Endothelial cell (in vitro differentiated cells): ENCODE data around the gene UTF1. TPM values are rescaled to one million over a fixed set of nuclear protein-coding genes. Genes with fewer than 3 reads are reported as not detected.

Experiments
- DNase-seq: peaks from one replicate; pipeline ENCODE4 v3.0.0; 2021; ENCODE audit warnings: low spot score
- H3K27ac Mint-ChIP-seq: one replicate; pipeline ENCODE4 v1.8.0; 2021; ENCODE audit warnings: mixed read lengths, inconsistent platforms; ENCODE audit not compliant: unreplicated experiment
- H3K27me3 Mint-ChIP-seq: one replicate; pipeline ENCODE4 v1.8.0; 2021; ENCODE audit warnings: mild to moderate bottlenecking, moderate library complexity, mixed read lengths, inconsistent platforms; ENCODE audit not compliant: unreplicated experiment
- H3K36me3 Mint-ChIP-seq: one replicate; pipeline ENCODE4 v1.8.0; 2021; ENCODE audit warnings: mild to moderate bottlenecking, low read depth, mixed read lengths, inconsistent platforms; ENCODE audit not compliant: unreplicated experiment
- H3K4me1 Mint-ChIP-seq: one replicate; pipeline ENCODE4 v1.8.0; 2021; ENCODE audit warnings: mild to moderate bottlenecking, mixed read lengths, inconsistent platforms; ENCODE audit not compliant: unreplicated experiment
- H3K4me3 Mint-ChIP-seq: one replicate; pipeline ENCODE4 v1.8.0; 2021; ENCODE audit warnings: mild to moderate bottlenecking, mixed read lengths, inconsistent platforms; ENCODE audit not compliant: unreplicated experiment
- H3K9me3 Mint-ChIP-seq: one replicate; pipeline ENCODE4 v1.8.0; 2021; ENCODE audit warnings: mixed read lengths, inconsistent platforms; ENCODE audit not compliant: unreplicated experiment
- total RNA-seq: library from RNA; stranded (reverse); fragmentation: NEBNext Ultra II Directional; extraction: Animal tissue kit (Norgen Biotek cat#: 25700); gene quantifications from one replicate; pipeline ENCODE4 v1.2.1, GENCODE V29; 2021; ENCODE audit not compliant: unreplicated experiment
- TF ChIP-seq, protein P1 (sequence below): fragments of 200-600 bp; sonication (generic); IDR thresholded peaks from one replicate; pipeline ENCODE4 v1.5.0; 2021; ENCODE audit warnings: antibody characterized with exemption; ENCODE audit not compliant: unreplicated experiment

Gene UTF1
- total RNA-seq, 1 donor from 2014 or later, result 0.38 TPM

DNA sequence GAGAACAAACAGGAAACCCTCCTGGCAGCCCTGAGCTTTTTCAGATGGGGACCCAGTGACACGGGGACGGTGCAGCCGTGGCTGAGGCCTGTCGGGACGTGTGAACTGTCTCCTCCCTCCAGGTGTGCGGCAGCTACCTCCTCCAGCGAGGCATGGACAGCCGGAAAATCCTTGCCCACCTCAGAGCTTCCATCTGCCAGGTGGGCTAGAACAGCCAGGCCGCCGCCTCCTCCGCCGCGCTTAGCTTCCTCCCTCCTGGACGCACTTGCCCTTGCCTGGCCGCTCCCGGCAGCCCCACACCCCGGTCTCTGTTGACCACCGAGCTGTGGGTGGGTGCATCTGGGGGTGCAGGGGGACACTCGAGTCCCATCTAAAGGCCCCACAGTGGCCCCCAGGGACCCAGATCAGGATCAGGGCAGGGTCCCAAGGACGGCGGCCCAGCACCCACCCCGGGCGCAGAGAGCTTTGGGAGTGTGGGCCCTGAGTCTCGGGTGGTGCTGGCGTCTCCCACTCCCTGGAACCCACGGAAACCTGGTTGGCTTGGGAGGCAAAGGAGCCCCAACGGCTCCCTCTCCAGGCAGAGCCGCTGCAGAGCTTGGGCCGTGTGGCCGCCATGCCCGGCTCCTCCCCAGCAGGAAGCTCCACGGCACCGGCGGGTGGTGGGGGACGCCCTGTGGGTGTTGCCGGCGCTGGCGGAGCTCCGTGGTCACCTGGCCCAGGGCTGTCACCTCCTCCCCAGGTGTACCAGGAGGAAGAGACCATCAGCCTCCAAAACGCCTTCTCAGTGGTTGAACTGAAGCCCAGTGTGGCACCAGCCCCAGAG lies 32.9 kb upstream of the UTF1 start:
- H3K9me3 Mint-ChIP-seq, result no peaks in the 10 kb centered on the region
- peaks cover 13% of the 10 kb centered on the region for H3K27me3 Mint-ChIP-seq
- no peaks in the 10 kb centered on the region for H3K4me1 Mint-ChIP-seq
- no peak overlapping the region for H3K27ac Mint-ChIP-seq
- DNase-seq, result no peak
- TF ChIP-seq, protein P1, sequence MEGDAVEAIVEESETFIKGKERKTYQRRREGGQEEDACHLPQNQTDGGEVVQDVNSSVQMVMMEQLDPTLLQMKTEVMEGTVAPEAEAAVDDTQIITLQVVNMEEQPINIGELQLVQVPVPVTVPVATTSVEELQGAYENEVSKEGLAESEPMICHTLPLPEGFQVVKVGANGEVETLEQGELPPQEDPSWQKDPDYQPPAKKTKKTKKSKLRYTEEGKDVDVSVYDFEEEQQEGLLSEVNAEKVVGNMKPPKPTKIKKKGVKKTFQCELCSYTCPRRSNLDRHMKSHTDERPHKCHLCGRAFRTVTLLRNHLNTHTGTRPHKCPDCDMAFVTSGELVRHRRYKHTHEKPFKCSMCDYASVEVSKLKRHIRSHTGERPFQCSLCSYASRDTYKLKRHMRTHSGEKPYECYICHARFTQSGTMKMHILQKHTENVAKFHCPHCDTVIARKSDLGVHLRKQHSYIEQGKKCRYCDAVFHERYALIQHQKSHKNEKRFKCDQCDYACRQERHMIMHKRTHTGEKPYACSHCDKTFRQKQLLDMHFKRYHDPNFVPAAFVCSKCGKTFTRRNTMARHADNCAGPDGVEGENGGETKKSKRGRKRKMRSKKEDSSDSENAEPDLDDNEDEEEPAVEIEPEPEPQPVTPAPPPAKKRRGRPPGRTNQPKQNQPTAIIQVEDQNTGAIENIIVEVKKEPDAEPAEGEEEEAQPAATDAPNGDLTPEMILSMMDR, result no peak
- H3K36me3 Mint-ChIP-seq, result peaks cover 5% of the 10 kb centered on the region
- no peak overlapping the region for H3K4me3 Mint-ChIP-seq

DNA sequence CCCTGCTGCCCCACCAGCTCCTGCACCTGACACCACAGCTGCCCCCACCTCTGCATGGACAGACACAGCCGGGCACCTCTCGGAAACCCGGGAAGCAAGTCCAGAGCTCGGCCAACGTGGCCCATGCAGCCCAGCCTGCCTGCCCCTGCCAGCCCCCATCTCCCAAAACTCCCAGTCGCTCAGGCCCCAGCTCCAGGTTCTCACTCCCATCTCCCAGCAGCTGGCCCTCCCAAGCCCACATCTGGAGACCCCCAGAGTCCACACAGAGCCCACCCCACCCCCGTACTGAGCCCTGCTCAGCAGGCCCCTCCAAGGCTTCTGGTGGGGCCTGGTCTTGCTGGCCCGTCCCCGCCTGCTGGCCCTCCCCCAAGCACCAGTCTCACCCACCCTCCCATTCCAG lies 32.2 kb upstream of the UTF1 start:
- peaks cover 5% of the 10 kb centered on the region for H3K36me3 Mint-ChIP-seq
- no peak overlapping the region for H3K4me3 Mint-ChIP-seq
- no peaks in the 10 kb centered on the region for H3K4me1 Mint-ChIP-seq
- no peak for DNase-seq
- TF ChIP-seq, protein P1, result no peak
- peaks cover 13% of the 10 kb centered on the region for H3K27me3 Mint-ChIP-seq
- H3K27ac Mint-ChIP-seq, result no peak overlapping the region
- no peaks in the 10 kb centered on the region for H3K9me3 Mint-ChIP-seq

DNA sequence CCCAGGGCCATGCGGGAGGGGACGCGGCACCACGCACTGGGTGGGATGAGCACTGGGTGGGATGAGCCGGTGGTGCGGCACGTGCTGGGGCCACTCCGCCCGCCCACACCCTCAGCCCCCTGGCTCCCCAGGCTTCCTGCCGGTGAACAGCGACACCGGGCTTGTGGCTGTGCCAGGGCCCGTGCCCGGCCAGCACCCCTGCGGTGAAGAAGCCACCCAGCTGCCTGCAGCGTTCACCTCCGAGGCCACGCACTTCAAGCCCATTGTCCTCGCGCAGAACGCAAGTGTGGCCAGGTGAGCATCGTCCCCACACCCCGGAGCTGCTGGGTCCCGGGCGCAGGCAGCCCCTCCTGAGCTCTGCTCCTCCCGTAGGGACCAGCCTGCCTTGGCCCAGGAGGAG lies 31.8 kb upstream of the UTF1 start:
- no peaks in the 10 kb centered on the region for H3K9me3 Mint-ChIP-seq
- H3K4me3 Mint-ChIP-seq, result no peak overlapping the region
- TF ChIP-seq, protein P1, result no peak
- H3K27me3 Mint-ChIP-seq, result peaks cover 13% of the 10 kb centered on the region
- peaks cover 5% of the 10 kb centered on the region for H3K36me3 Mint-ChIP-seq
- no peak for DNase-seq
- H3K27ac Mint-ChIP-seq, result no peak overlapping the region
- H3K4me1 Mint-ChIP-seq, result no peaks in the 10 kb centered on the region

DNA sequence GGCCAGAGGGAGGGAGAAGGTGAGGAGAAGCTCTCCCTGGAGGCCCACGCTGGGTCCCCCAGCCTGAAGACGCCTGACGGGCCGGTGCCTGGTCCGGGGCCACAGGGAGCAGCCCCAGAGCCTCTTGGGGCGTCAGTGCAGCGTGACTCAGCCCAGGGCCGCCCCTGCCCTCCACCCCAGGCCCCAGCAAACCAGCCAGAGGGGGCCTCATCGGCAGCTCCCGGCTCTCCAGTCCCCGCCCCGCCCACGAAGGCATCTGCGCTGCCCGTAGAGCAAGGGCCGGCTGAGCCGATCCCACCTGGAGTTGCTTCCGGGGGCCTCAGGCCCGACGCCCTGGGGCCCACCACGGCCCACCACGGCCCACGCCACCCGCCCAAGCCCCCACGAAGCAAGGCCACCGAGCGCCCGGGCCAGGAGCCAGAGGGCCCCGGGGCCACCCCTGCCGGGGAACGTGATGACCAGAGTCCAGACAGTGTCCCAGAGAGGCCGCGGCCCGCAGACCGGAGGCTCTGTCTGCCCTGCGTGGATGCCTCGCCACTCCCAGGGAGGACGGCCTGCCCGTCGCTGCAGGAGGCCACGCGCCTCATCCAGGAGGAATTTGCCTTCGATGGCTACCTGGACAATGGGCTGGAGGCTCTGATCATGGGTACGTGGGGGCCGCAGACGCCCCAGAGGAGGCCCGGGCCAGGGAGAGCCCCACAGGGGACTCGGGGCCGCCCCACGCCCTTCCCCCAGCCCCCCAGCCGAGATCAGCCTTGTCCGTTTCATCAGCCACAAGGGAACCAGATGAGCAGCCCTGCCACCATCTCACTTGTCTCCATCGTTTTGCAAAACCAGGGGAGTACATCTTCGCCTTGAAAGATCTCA lies 31.2 kb upstream of the UTF1 start:
- TF ChIP-seq, protein P1, result no peak
- no peaks in the 10 kb centered on the region for H3K9me3 Mint-ChIP-seq
- H3K27ac Mint-ChIP-seq, result peak overlapping the region; percentile 81

More for the DNA sequence above, 31.2 kb upstream of the UTF1 start:
- Mint-ChIP-seq H3K4me1 (no peaks in the 10 kb centered on the region), H3K4me3 (no peak overlapping the region), H3K36me3 (peaks cover 1% of the 10 kb centered on the region), H3K27me3 (peaks cover 14% of the 10 kb centered on the region)
- no peak for DNase-seq
